Breast epithelium (tissue), 3 donors: ENCODE results near the gene IVD.

Source experiments
- POLR2A ChIP-seq: fragments of 450-650 bp; IDR thresholded peaks from one replicate; pipeline ENCODE4 v1.6.1; 2016; ENCODE audit warnings: antibody characterized with exemption, mild to moderate bottlenecking, moderate library complexity
- POLR2AphosphoS5 ChIP-seq, 3 donors: sonication (generic); formaldehyde crosslinking; IDR thresholded peaks; one replicate each; pipeline ENCODE4 v1.6.1; 2017; ENCODE audit warnings: antibody characterized with exemption in 3 of 3

DNA sequence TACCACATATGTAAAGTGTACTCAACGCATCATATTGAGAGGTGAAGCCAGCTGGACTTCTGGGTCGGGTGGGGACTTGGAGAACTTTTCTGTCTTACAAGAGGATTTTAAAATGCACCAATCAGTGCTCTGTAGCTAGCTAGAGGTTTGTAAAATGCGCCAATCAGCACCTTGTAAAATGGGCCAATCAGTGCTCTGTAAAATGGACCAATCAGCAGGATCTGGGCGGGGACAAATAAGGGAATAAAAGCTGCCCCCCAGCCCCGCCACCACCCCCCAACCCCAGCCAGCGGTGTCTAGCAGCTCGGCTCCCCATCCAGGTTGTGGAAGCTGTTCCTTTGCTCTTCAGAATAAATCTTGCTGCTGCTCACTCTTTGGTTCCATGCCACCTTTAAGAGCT, 6.2 kb upstream of the IVD start:
- no peak for TF ChIP-seq POLR2A
- TF ChIP-seq POLR2AphosphoS5 (IDR thresholded peaks at IDR 0.05), result no peak
